CD1c-positive myeloid dendritic cell (primary cell): ENCODE results near the gene FAM131B.

ENCODE experiments used
- DNase-seq: peaks from one replicate; pipeline ENCODE4 v3.0.0-alpha.2; 2016; ENCODE audit errors: extremely low spot score

Gene FAM131B

GRCh38 chr7:143359771-143360353 lies 2.7 kb downstream of the FAM131B start:
- DNase-seq: peak; percentile 41

- no peak for DNase-seq
Observed at GRCh38 chr7:143358626-143359025, 3.9 kb downstream of the FAM131B start.

- no peak for DNase-seq
Observed at GRCh38 chr7:143356414-143357050, 6.0 kb downstream of the FAM131B start.

GRCh38 chr7:143355450-143356385 lies 6.8 kb downstream of the FAM131B start:
- no peak for DNase-seq

GRCh38 chr7:143354965-143355364 lies 7.5 kb downstream of the FAM131B start:
- DNase-seq: no peak

- DNase-seq: no peak
Observed at GRCh38 chr7:143354376-143354775, 8.1 kb downstream of the FAM131B start.

- peak; percentile 26 for DNase-seq
Observed at GRCh38 chr7:143352531-143353002, 9.9 kb downstream of the FAM131B start.

GRCh38 chr7:143351574-143351973 lies 10.9 kb downstream of the FAM131B start:
- no peak for DNase-seq

GRCh38 chr7:143351060-143351459 lies 11.5 kb downstream of the FAM131B start:
- no peak for DNase-seq

- no peak for DNase-seq
Observed at GRCh38 chr7:143347950-143348349, 14.6 kb downstream of the FAM131B start.

GRCh38 chr7:143346018-143346417 lies 16.5 kb downstream of the FAM131B start:
- no peak for DNase-seq

GRCh38 chr7:143345428-143345900 lies 17.0 kb downstream of the FAM131B start:
- DNase-seq: peak; percentile 73

- DNase-seq: no peak
Observed at GRCh38 chr7:143343596-143343995, 18.9 kb downstream of the FAM131B start.

GRCh38 chr7:143341842-143342241 lies 20.7 kb downstream of the FAM131B start:
- no peak for DNase-seq

- DNase-seq: no peak
Observed at GRCh38 chr7:143337216-143337615, 25.3 kb downstream of the FAM131B start.

- DNase-seq: no peak
Observed at GRCh38 chr7:143334244-143334643, 28.3 kb downstream of the FAM131B start.

GRCh38 chr7:143331179-143331801 lies 31.2 kb downstream of the FAM131B start:
- peak; percentile 65 for DNase-seq

GRCh38 chr7:143329471-143330170 lies 32.9 kb downstream of the FAM131B start:
- no peak for DNase-seq

GRCh38 chr7:143327903-143328302 lies 34.6 kb downstream of the FAM131B start:
- peak; percentile 46 for DNase-seq

- no peak for DNase-seq
Observed at GRCh38 chr7:143325240-143325639, 37.3 kb downstream of the FAM131B start.

GRCh38 chr7:143323653-143324052 lies 38.9 kb downstream of the FAM131B start:
- peak; percentile 72 for DNase-seq
